Fibroblast of mammary gland (primary cell): ENCODE results near the gene DSCAM.

Source experiments
- DNase-seq: peaks from one replicate; pipeline ENCODE4 v3.0.0-alpha.2; 2010; ENCODE audit warnings: low read depth
- H3K4me3 ChIP-seq: 2 replicates; pipeline ENCODE4 v1.5.1; 2011; ENCODE audit warnings: low read depth, mild to moderate bottlenecking, low read length, moderate library complexity; ENCODE audit not compliant: control insufficient read depth
- CTCF ChIP-seq: conservative IDR thresholded peaks from 2 replicates; pipeline ENCODE4 v1.5.1; 2011; ENCODE audit warnings: low read depth, low read length, inconsistent platforms; ENCODE audit not compliant: control insufficient read depth, insufficient read depth

The DSCAM gene

GRCh38 chr21:40803101-40803500, 43.9 kb downstream of the DSCAM start:
- H3K4me3 ChIP-seq = no peak overlapping the region
- no peak for DNase-seq
- TF ChIP-seq CTCF = no peak

GRCh38 chr21:40800126-40800525, 46.8 kb downstream of the DSCAM start:
- no peak overlapping the region for H3K4me3 ChIP-seq
- TF ChIP-seq CTCF = no peak
- no peak for DNase-seq

GRCh38 chr21:40797891-40798290, 49.1 kb downstream of the DSCAM start:
- no peak for TF ChIP-seq CTCF
- DNase-seq = no peak
- no peak overlapping the region for H3K4me3 ChIP-seq

GRCh38 chr21:40797410-40797809, 49.5 kb downstream of the DSCAM start:
- no peak for TF ChIP-seq CTCF
- no peak overlapping the region for H3K4me3 ChIP-seq
- DNase-seq = no peak

- no peak overlapping the region for H3K4me3 ChIP-seq
- no peak for TF ChIP-seq CTCF
- no peak for DNase-seq
Observed at GRCh38 chr21:40796464-40796863, 50.5 kb downstream of the DSCAM start.

- no peak for DNase-seq
- H3K4me3 ChIP-seq = no peak overlapping the region
- TF ChIP-seq CTCF = no peak
Observed at GRCh38 chr21:40795313-40795712, 51.6 kb downstream of the DSCAM start.
